ENCODE measurements around the gene COL27A1. TPM values are rescaled to one million over a fixed set of nuclear protein-coding genes. Genes with fewer than 3 reads are reported as not detected.
A peak's percentile ranks its signal among the peaks of the same experiment; 100 is the strongest.

COL27A1 gene
- total RNA-seq, 1 donor from 2014 or later = 0.33 TPM

DNA sequence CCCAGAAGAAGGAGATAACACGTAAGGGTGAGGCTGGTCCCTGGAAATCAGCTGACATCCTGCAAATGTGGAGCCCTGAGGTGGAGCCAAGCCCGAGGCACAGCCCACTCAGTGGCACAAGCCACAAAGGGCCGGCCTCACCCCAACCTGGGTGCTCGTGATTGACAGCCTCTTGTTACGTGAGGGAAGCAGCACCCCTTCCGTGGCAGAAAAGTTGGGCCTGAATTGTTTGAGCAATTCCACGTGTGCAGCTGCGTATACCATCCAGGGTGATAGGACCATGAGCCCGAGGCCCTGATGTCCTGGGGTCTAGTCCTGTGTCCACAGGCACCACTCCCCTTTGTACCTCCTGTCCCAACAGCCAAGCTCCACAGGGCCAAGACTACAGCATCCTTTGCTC is 179.2 kb downstream of the COL27A1 start:
- H3K4me1 Mint-ChIP-seq = peaks cover 21% of the 10 kb centered on the region
- no peaks in the 10 kb centered on the region for H3K27me3 Mint-ChIP-seq
- ChIA-PET CTCF (no interaction called here), POLR2A (no interaction called here)
- no peak overlapping the region for H3K4me3 Mint-ChIP-seq
- intact Hi-C loops (cut with micrococcal nuclease) = no loop called here
- TF ChIP-seq, protein P1, sequence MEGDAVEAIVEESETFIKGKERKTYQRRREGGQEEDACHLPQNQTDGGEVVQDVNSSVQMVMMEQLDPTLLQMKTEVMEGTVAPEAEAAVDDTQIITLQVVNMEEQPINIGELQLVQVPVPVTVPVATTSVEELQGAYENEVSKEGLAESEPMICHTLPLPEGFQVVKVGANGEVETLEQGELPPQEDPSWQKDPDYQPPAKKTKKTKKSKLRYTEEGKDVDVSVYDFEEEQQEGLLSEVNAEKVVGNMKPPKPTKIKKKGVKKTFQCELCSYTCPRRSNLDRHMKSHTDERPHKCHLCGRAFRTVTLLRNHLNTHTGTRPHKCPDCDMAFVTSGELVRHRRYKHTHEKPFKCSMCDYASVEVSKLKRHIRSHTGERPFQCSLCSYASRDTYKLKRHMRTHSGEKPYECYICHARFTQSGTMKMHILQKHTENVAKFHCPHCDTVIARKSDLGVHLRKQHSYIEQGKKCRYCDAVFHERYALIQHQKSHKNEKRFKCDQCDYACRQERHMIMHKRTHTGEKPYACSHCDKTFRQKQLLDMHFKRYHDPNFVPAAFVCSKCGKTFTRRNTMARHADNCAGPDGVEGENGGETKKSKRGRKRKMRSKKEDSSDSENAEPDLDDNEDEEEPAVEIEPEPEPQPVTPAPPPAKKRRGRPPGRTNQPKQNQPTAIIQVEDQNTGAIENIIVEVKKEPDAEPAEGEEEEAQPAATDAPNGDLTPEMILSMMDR (IDR thresholded peaks at IDR 0.05) = no peak
- no peaks in the 10 kb centered on the region for H3K9me3 Mint-ChIP-seq
- peaks cover 49% of the 10 kb centered on the region for H3K36me3 Mint-ChIP-seq (ENCODE audit: low read depth)
- ATAC-seq (ENCODE audit: low read depth) (no peak), DNase-seq (no peak)
- peak overlapping the region; percentile 52 for H3K27ac Mint-ChIP-seq

DNA sequence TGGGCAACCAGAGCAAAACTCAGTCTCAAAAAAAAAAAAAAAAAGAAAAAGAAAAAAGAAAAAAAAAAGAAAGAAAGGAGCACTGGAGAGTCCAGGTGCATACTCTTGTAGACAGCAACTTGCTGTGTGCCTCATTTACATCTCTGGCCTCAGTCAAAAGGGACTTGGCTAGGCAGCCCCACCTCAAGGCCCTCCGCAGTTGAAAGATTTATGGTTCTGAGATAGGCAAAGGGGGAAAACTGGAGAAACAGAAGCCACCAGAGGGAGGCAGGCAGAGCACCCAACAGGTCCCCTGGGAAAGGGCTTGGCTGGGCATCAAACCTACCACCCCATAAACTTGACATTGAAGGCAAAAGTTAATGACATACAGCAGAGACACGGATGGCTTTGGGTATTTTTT is 180.4 kb downstream of the COL27A1 start:
- TF ChIP-seq, protein P1 (IDR thresholded peaks at IDR 0.05) = no peak
- CTCF ChIA-PET = no interaction called here
- Mint-ChIP-seq H3K27me3 (no peaks in the 10 kb centered on the region), H3K36me3 (ENCODE audit: low read depth) (peaks cover 62% of the 10 kb centered on the region), H3K4me3 (no peak overlapping the region), H3K27ac (no peak overlapping the region), H3K9me3 (no peaks in the 10 kb centered on the region), H3K4me1 (peaks cover 31% of the 10 kb centered on the region)
- intact Hi-C loops (cut with micrococcal nuclease) = loop anchor here (5.0 kb wide), 2 partner anchors 152 to 677 kb away; no protein-coding TSS in a partner anchor
- DNase-seq (no peak), ATAC-seq (ENCODE audit: low read depth) (no peak)
- POLR2A ChIA-PET = interaction anchor here (1.1 to 1.7 kb wide), 2 partner anchors 13 to 49 kb away, joined by 4 to 9 read pairs; no protein-coding TSS in a partner anchor

DNA sequence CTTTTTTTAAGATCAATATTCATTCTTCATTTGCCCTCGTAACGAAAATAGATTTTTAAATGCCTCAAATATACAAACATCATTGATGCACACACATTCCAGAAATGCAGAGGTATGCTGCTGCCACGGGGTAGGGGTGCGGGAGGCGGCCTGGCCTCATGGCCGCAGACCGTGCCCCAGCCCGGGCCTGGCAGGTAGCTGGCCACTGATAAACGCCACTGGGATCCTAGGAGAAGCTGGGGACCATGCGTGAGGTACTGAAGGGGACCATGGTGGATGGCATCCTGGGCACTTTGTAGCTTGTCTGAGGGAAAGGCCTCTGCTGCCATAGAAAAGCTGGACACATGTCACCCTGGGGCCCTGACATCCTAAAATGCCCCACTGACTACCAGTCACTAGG is 180.8 kb downstream of the COL27A1 start:
- intact Hi-C loops (cut with micrococcal nuclease) = loop anchor here (5.0 kb wide), 2 partner anchors 151 to 676 kb away; no protein-coding TSS in a partner anchor
- H3K9me3 Mint-ChIP-seq = no peaks in the 10 kb centered on the region
- ChIA-PET POLR2A (interaction anchor here (1.0 to 1.7 kb wide), 3 partner anchors 9 to 49 kb away, joined by 4 to 15 read pairs (median 9); no protein-coding TSS in a partner anchor), CTCF (interaction anchor here (1.2 kb wide), 1 partner anchor 318 kb away, joined by 4 read pairs; no protein-coding TSS in a partner anchor)
- H3K36me3 Mint-ChIP-seq (ENCODE audit: low read depth) = peaks cover 66% of the 10 kb centered on the region
- TF ChIP-seq, protein P1 (IDR thresholded peaks at IDR 0.05) = no peak
- DNase-seq (no peak), ATAC-seq (ENCODE audit: low read depth) (no peak)
- no peak overlapping the region for H3K27ac Mint-ChIP-seq
- no peak overlapping the region for H3K4me3 Mint-ChIP-seq
- peaks cover 32% of the 10 kb centered on the region for H3K4me1 Mint-ChIP-seq
- no peaks in the 10 kb centered on the region for H3K27me3 Mint-ChIP-seq

DNA sequence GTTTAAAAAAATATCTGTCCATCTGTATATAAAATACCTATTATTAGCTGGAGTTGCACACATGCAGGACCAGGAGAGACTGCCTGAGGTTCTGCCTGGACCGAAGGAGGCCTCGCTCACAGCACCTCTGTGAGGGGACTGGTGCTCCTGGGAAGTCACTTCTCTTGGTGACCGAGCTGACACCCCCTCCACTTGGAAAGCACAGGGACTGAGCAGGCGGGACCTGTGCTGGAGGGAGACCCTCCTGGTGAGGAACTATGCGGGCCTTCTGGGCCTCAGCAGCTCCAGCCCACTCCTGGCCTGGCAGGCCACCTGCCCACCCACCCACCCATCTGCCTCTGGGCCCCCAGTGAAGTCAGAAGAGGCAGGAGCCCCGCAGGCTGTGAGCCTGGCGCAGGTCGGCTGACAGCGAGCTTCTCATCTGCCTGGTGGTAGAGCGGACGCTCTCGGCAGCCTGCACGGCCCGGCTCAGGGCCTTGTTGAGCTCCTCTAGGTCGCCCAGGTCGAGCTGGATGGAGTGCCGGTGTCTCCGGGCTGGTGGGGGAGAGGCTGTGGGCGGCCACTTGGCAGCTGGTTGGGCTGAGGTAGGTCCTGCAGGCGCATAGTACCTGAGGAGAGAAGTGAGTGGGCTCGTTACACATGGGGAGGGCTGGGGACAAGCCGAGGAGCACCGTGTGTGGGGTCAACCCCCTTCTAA is 181.5 kb downstream of the COL27A1 start:
- no peak overlapping the region for H3K4me3 Mint-ChIP-seq
- H3K27me3 Mint-ChIP-seq = no peaks in the 10 kb centered on the region
- no peaks in the 10 kb centered on the region for H3K9me3 Mint-ChIP-seq
- ATAC-seq (ENCODE audit: low read depth) (no peak), DNase-seq (no peak)
- CTCF ChIA-PET = interaction anchor here (1.0 to 4.2 kb wide), 4 partner anchors 54 to 317 kb away, joined by 4 to 29 read pairs (median 10); no protein-coding TSS in a partner anchor
- H3K27ac Mint-ChIP-seq = no peak overlapping the region
- peaks cover 73% of the 10 kb centered on the region for H3K36me3 Mint-ChIP-seq (ENCODE audit: low read depth)
- intact Hi-C loops (cut with micrococcal nuclease) = loop anchor here (5.0 kb wide), 2 partner anchors 150 to 675 kb away; no protein-coding TSS in a partner anchor
- TF ChIP-seq, protein P1 (IDR thresholded peaks at IDR 0.05) = no peak
- POLR2A ChIA-PET = interaction anchor here (1.0 to 2.2 kb wide), 5 partner anchors 9 to 61 kb away, joined by 4 to 15 read pairs (median 5); no protein-coding TSS in a partner anchor
- peaks cover 32% of the 10 kb centered on the region for H3K4me1 Mint-ChIP-seq

DNA sequence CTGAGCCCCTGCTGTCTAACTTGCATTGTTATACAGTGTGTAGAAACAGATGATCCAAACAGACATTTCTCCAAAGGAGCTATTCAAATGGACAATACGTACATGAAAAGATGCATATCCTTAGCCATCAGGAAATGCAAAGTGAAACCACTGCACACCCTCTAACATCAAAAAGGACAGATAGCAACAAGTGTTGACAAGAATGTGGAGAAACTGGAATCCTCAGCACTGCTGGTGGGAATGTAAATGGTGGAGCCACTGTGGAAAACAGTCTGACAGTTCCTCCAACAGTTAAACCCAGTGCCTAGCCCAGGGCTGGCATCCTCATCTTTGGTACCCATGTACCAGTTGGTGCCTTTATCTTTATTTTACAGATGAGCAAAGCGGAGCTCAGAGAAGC is 182.8 kb downstream of the COL27A1 start:
- ATAC-seq (ENCODE audit: low read depth) (no peak), DNase-seq (no peak)
- intact Hi-C loops (cut with micrococcal nuclease) = loop anchor here (2.0 to 5.0 kb wide), 3 partner anchors 35 to 674 kb away; no protein-coding TSS in a partner anchor
- H3K4me3 Mint-ChIP-seq = no peak overlapping the region
- H3K4me1 Mint-ChIP-seq = peaks cover 32% of the 10 kb centered on the region
- H3K36me3 Mint-ChIP-seq (ENCODE audit: low read depth) = peaks cover 83% of the 10 kb centered on the region
- H3K9me3 Mint-ChIP-seq = no peaks in the 10 kb centered on the region
- TF ChIP-seq, protein P1 (IDR thresholded peaks at IDR 0.05) = no peak
- ChIA-PET CTCF (interaction anchor here (0.6 to 4.2 kb wide), 10 partner anchors 36 to 315 kb away, joined by 3 to 29 read pairs (median 7); no protein-coding TSS in a partner anchor), POLR2A (interaction anchor here (1.4 to 13.9 kb wide), 3 partner anchors 11 to 46 kb away, joined by 5 to 188 read pairs (median 6); partner anchors contain the start of gene AKNA)
- peak overlapping the region; percentile 37 for H3K27ac Mint-ChIP-seq
- H3K27me3 Mint-ChIP-seq = no peaks in the 10 kb centered on the region

Data from activated B cell treated with CpG ODN at 0.5 μM for 24 hours (primary cell).